ENCODE results near the gene KCNC3. TPM values are rescaled to one million over a fixed set of nuclear protein-coding genes. Genes with fewer than 3 reads are reported as not detected.
A peak's percentile ranks its signal among the peaks of the same experiment; 100 is the strongest.
"Not testable (repeated sequence)": the region's sequence is repeated elsewhere in the genome, so short reads cannot be mapped to it uniquely, and the experiment has no call there.

The KCNC3 gene
- total and polyA plus RNA-seq, 4 donors = 0.15 to 3.2 (median 1.2) TPM

GRCh38 chr19:50340331-50340730, 11.2 kb upstream of the KCNC3 start:
- Histone ChIP-seq H3K27me3 (ENCODE audit: control insufficient read depth in 1 of 2, insufficient read depth in 2 of 2, low read length in 1 of 2) (no peaks in the 10 kb centered on the region), H3K4me3 (ENCODE audit: low read length in 2 of 2) (no peak overlapping the region), H3K27ac (ENCODE audit: low read depth in 1 of 2, low read length in 2 of 2) (no peak overlapping the region), H3K9me3 (ENCODE audit: control insufficient read depth, low read length) (peaks cover 3% of the 10 kb centered on the region), H3K4me1 (ENCODE audit: control insufficient read depth in 1 of 2, insufficient read depth in 2 of 2, low read length in 2 of 2) (no peaks in the 10 kb centered on the region), H3K36me3 (ENCODE audit: control insufficient read depth in 1 of 2, insufficient read depth in 2 of 2, low read length in 1 of 2) (no peaks in the 10 kb centered on the region)
- DNase-seq = no peak
- no peak for ATAC-seq (ENCODE audit: low FRiP score)
- intact Hi-C loops (cut with DNase I) = no loop called here

- ATAC-seq (ENCODE audit: low FRiP score); intact Hi-C loops (cut with DNase I); H3K9me3 ChIP-seq (ENCODE audit: control insufficient read depth, low read length); H3K36me3 ChIP-seq (ENCODE audit: control insufficient read depth in 1 of 2, insufficient read depth in 2 of 2, low read length in 1 of 2); H3K4me3 ChIP-seq (ENCODE audit: low read length in 2 of 2); H3K4me1 ChIP-seq (ENCODE audit: control insufficient read depth in 1 of 2, insufficient read depth in 2 of 2, low read length in 2 of 2); H3K27me3 ChIP-seq (ENCODE audit: control insufficient read depth in 1 of 2, insufficient read depth in 2 of 2, low read length in 1 of 2); H3K27ac ChIP-seq (ENCODE audit: low read depth in 1 of 2, low read length in 2 of 2): not testable (repeated sequence)
- 83 to 88% methylated on average over 5 to 6 of the region's 6 CpGs for WGBS, 2 donors
- DNase-seq = peak in 1 of 2 donors; percentile 33
Observed at GRCh38 chr19:50337031-50337430, 7.9 kb upstream of the KCNC3 start.

- intact Hi-C loops (cut with DNase I) = no loop called here
Observed at GRCh38 chr19:50334741-50335421, 5.7 kb upstream of the KCNC3 start.

GRCh38 chr19:50333737-50334617, 4.8 kb upstream of the KCNC3 start:
- H3K27ac ChIP-seq (ENCODE audit: low read depth in 1 of 2, low read length in 2 of 2) = no peak overlapping the region
- peak; percentile 86 to 91 for DNase-seq
- intact Hi-C loops (cut with DNase I) = no loop called here
- H3K9me3 ChIP-seq (ENCODE audit: control insufficient read depth, low read length) = no peaks in the 10 kb centered on the region
- peak overlapping the region in 1 of 2 donors; percentile 24 for H3K4me3 ChIP-seq (ENCODE audit: low read length in 2 of 2)
- H3K36me3 ChIP-seq (ENCODE audit: control insufficient read depth in 1 of 2, insufficient read depth in 2 of 2, low read length in 1 of 2) = no peaks in the 10 kb centered on the region
- H3K27me3 ChIP-seq (ENCODE audit: control insufficient read depth in 1 of 2, insufficient read depth in 2 of 2, low read length in 1 of 2) = no peaks in the 10 kb centered on the region
- ATAC-seq (ENCODE audit: low FRiP score) = peak; percentile 62
- 11 to 12% methylated on average over 53 to 54 of the region's 54 CpGs for WGBS, 2 donors
- H3K4me1 ChIP-seq (ENCODE audit: control insufficient read depth in 1 of 2, insufficient read depth in 2 of 2, low read length in 2 of 2) = no peaks in the 10 kb centered on the region

More at GRCh38 chr19:50334741-50335421, 5.7 kb upstream of the KCNC3 start:
- WGBS, 2 donors = 92 to 95% methylated on average over 12 of the region's 12 CpGs
- ATAC-seq (ENCODE audit: low FRiP score) (no peak), DNase-seq (no peak)
- Histone ChIP-seq H3K27ac (ENCODE audit: low read depth in 1 of 2, low read length in 2 of 2) (no peak overlapping the region), H3K9me3 (ENCODE audit: control insufficient read depth, low read length) (no peaks in the 10 kb centered on the region), H3K27me3 (ENCODE audit: control insufficient read depth in 1 of 2, insufficient read depth in 2 of 2, low read length in 1 of 2) (no peaks in the 10 kb centered on the region), H3K4me1 (ENCODE audit: control insufficient read depth in 1 of 2, insufficient read depth in 2 of 2, low read length in 2 of 2) (no peaks in the 10 kb centered on the region), H3K36me3 (ENCODE audit: control insufficient read depth in 1 of 2, insufficient read depth in 2 of 2, low read length in 1 of 2) (no peaks in the 10 kb centered on the region), H3K4me3 (ENCODE audit: low read length in 2 of 2) (no peak overlapping the region)

GRCh38 chr19:50333235-50333736, 4.1 kb upstream of the KCNC3 start:
- peak; percentile 92 to 94 for DNase-seq
- 0 to 1% methylated on average over 34 of the region's 34 CpGs for WGBS, 2 donors
- H3K9me3 ChIP-seq (ENCODE audit: control insufficient read depth, low read length) = no peaks in the 10 kb centered on the region
- ATAC-seq (ENCODE audit: low FRiP score) = peak; percentile 70
- H3K27ac ChIP-seq (ENCODE audit: low read depth in 1 of 2, low read length in 2 of 2) = no peak overlapping the region
- no peaks in the 10 kb centered on the region for H3K36me3 ChIP-seq (ENCODE audit: control insufficient read depth in 1 of 2, insufficient read depth in 2 of 2, low read length in 1 of 2)
- H3K4me3 ChIP-seq (ENCODE audit: low read length in 2 of 2) = peak overlapping the region in 1 of 2 donors; percentile 24
- intact Hi-C loops (cut with DNase I) = no loop called here
- no peaks in the 10 kb centered on the region for H3K27me3 ChIP-seq (ENCODE audit: control insufficient read depth in 1 of 2, insufficient read depth in 2 of 2, low read length in 1 of 2)
- H3K4me1 ChIP-seq (ENCODE audit: control insufficient read depth in 1 of 2, insufficient read depth in 2 of 2, low read length in 2 of 2) = no peaks in the 10 kb centered on the region

- peak; percentile 44 to 54 for DNase-seq
- Histone ChIP-seq H3K27me3 (ENCODE audit: control insufficient read depth in 1 of 2, insufficient read depth in 2 of 2, low read length in 1 of 2) (no peaks in the 10 kb centered on the region), H3K27ac (ENCODE audit: low read depth in 1 of 2, low read length in 2 of 2) (no peak overlapping the region), H3K9me3 (ENCODE audit: control insufficient read depth, low read length) (no peaks in the 10 kb centered on the region), H3K4me1 (ENCODE audit: control insufficient read depth in 1 of 2, insufficient read depth in 2 of 2, low read length in 2 of 2) (no peaks in the 10 kb centered on the region), H3K36me3 (ENCODE audit: control insufficient read depth in 1 of 2, insufficient read depth in 2 of 2, low read length in 1 of 2) (no peaks in the 10 kb centered on the region), H3K4me3 (ENCODE audit: low read length in 2 of 2) (no peak overlapping the region)
- no peak for ATAC-seq (ENCODE audit: low FRiP score)
- intact Hi-C loops (cut with DNase I) = no loop called here
- WGBS, 2 donors = 16 to 17% methylated on average over 20 of the region's 20 CpGs
Observed at GRCh38 chr19:50332244-50333038, 3.3 kb upstream of the KCNC3 start.

GRCh38 chr19:50331994-50332243, 2.7 kb upstream of the KCNC3 start:
- 30 to 35% methylated on average over 2 of the region's 2 CpGs for WGBS, 2 donors
- Histone ChIP-seq H3K27ac (ENCODE audit: low read depth in 1 of 2, low read length in 2 of 2) (no peak overlapping the region), H3K4me3 (ENCODE audit: low read length in 2 of 2) (no peak overlapping the region), H3K9me3 (ENCODE audit: control insufficient read depth, low read length) (no peaks in the 10 kb centered on the region), H3K27me3 (ENCODE audit: control insufficient read depth in 1 of 2, insufficient read depth in 2 of 2, low read length in 1 of 2) (no peaks in the 10 kb centered on the region), H3K4me1 (ENCODE audit: control insufficient read depth in 1 of 2, insufficient read depth in 2 of 2, low read length in 2 of 2) (no peaks in the 10 kb centered on the region), H3K36me3 (ENCODE audit: control insufficient read depth in 1 of 2, insufficient read depth in 2 of 2, low read length in 1 of 2) (no peaks in the 10 kb centered on the region)
- ATAC-seq (ENCODE audit: low FRiP score) = no peak
- DNase-seq = peak in 1 of 2 donors; percentile 49
- intact Hi-C loops (cut with DNase I) = no loop called here

GRCh38 chr19:50331221-50331993, 2.2 kb upstream of the KCNC3 start:
- no peak overlapping the region for H3K4me3 ChIP-seq (ENCODE audit: low read length in 2 of 2)
- H3K27me3 ChIP-seq (ENCODE audit: control insufficient read depth in 1 of 2, insufficient read depth in 2 of 2, low read length in 1 of 2) = no peaks in the 10 kb centered on the region
- no peaks in the 10 kb centered on the region for H3K9me3 ChIP-seq (ENCODE audit: control insufficient read depth, low read length)
- H3K27ac ChIP-seq (ENCODE audit: low read depth in 1 of 2, low read length in 2 of 2) = no peak overlapping the region
- intact Hi-C loops (cut with DNase I) = no loop called here
- H3K36me3 ChIP-seq (ENCODE audit: control insufficient read depth in 1 of 2, insufficient read depth in 2 of 2, low read length in 1 of 2) = no peaks in the 10 kb centered on the region
- ATAC-seq (ENCODE audit: low FRiP score) (no peak), DNase-seq (peak in 1 of 2 donors; percentile 51)
- H3K4me1 ChIP-seq (ENCODE audit: control insufficient read depth in 1 of 2, insufficient read depth in 2 of 2, low read length in 2 of 2) = no peaks in the 10 kb centered on the region
- 22 to 26% methylated on average over 8 to 10 of the region's 10 CpGs for WGBS, 2 donors
